ENCODE data around the gene HES7. TPM values are rescaled to one million over a fixed set of nuclear protein-coding genes. Genes with fewer than 3 reads are reported as not detected.

HES7 gene
- total RNA-seq, 2 donors from 2014 or later = 0.34 TPM; not detected in 1

- no peak for DNase-seq (ENCODE audit: low spot score)
- Histone ChIP-seq H3K4me3 (no peak overlapping the region), H3K4me1 (replicated peaks) (peaks cover 16% of the 10 kb centered on the region), H3K27me3 (replicated peaks; ENCODE audit: insufficient read depth) (no peaks in the 10 kb centered on the region), H3K9me3 (no peaks in the 10 kb centered on the region), H3K36me3 (peaks cover 60 to 72% of the 10 kb centered on the region in 2 donors), H3K27ac (peak overlapping the region; percentile 7 to 44)
- WGBS = 89% methylated on average over 13 of the region's 13 CpGs
- intact Hi-C loops (cut with DNase I) = no loop called here
- TF ChIP-seq POLR2A (IDR thresholded peaks at IDR 0.05) = no peak
- TF ChIP-seq POLR2AphosphoS5 (IDR thresholded peaks at IDR 0.05) = no peak
- TF ChIP-seq CTCF (IDR thresholded peaks at IDR 0.05) = no peak
Measured at GRCh38 chr17:8148560-8148959, 24.7 kb upstream of the HES7 start.

GRCh38 chr17:8147805-8148404 is 24.0 kb upstream of the HES7 start:
- WGBS = 91% methylated on average over 13 of the region's 13 CpGs
- no peaks in the 10 kb centered on the region for H3K27me3 ChIP-seq (replicated peaks; ENCODE audit: insufficient read depth)

GRCh38 chr17:8147141-8147804 is 23.4 kb upstream of the HES7 start:
- intact Hi-C loops (cut with DNase I) = no loop called here
- H3K4me3 ChIP-seq = no peak overlapping the region
- WGBS = 90% methylated on average over 26 of the region's 26 CpGs
- TF ChIP-seq CTCF (IDR thresholded peaks at IDR 0.05) (no peak), POLR2A (IDR thresholded peaks at IDR 0.05) (no peak), POLR2AphosphoS5 (IDR thresholded peaks at IDR 0.05) (no peak)
- no peaks in the 10 kb centered on the region for H3K27me3 ChIP-seq (replicated peaks; ENCODE audit: insufficient read depth)
- H3K36me3 ChIP-seq = peaks cover 71 to 85% of the 10 kb centered on the region in 2 donors
- H3K4me1 ChIP-seq (replicated peaks) = peaks cover 5% of the 10 kb centered on the region
- no peak for DNase-seq (ENCODE audit: low spot score)
- peak overlapping the region; percentile 7 to 44 for H3K27ac ChIP-seq
- no peaks in the 10 kb centered on the region for H3K9me3 ChIP-seq

More at GRCh38 chr17:8147805-8148404, 24.0 kb upstream of the HES7 start:
- Histone ChIP-seq H3K36me3 (peaks cover 67 to 79% of the 10 kb centered on the region in 2 donors), H3K9me3 (no peaks in the 10 kb centered on the region), H3K27ac (peak overlapping the region; percentile 7 to 44), H3K4me3 (no peak overlapping the region), H3K4me1 (replicated peaks) (peaks cover 9% of the 10 kb centered on the region)
- intact Hi-C loops (cut with DNase I) = no loop called here
- TF ChIP-seq POLR2AphosphoS5 (IDR thresholded peaks at IDR 0.05) (no peak), CTCF (IDR thresholded peaks at IDR 0.05) (no peak), POLR2A (IDR thresholded peaks at IDR 0.05) (no peak)
- DNase-seq (ENCODE audit: low spot score) = no peak

- no peak for TF ChIP-seq POLR2A (IDR thresholded peaks at IDR 0.05)
- TF ChIP-seq POLR2AphosphoS5 (IDR thresholded peaks at IDR 0.05) = no peak
- TF ChIP-seq CTCF (IDR thresholded peaks at IDR 0.05) = no peak
- DNase-seq (ENCODE audit: low spot score) = no peak
- intact Hi-C loops (cut with DNase I) = no loop called here
- Histone ChIP-seq H3K27me3 (replicated peaks; ENCODE audit: insufficient read depth) (no peaks in the 10 kb centered on the region), H3K27ac (peak overlapping the region; percentile 7 to 26), H3K9me3 (no peaks in the 10 kb centered on the region), H3K36me3 (peaks cover 71 to 92% of the 10 kb centered on the region in 2 donors), H3K4me1 (replicated peaks) (peaks cover 5% of the 10 kb centered on the region), H3K4me3 (no peak overlapping the region)
- 88% methylated on average over 14 of the region's 14 CpGs for WGBS
Measured at GRCh38 chr17:8146381-8147140, 22.7 kb upstream of the HES7 start.
